GM12875 (cell line): ENCODE data around the gene POLR3C.
A peak's percentile ranks its signal among the peaks of the same experiment; 100 is the strongest.

ENCODE experiments used
- H3K4me3 ChIP-seq: one replicate; pipeline ENCODE4 v1.5.1; 2011; ENCODE audit warnings: low read depth, low read length, control low read depth
- CTCF ChIP-seq: IDR thresholded peaks from 2 replicates; pipeline ENCODE4 v1.5.1; 2011; ENCODE audit warnings: low read depth, mild to moderate bottlenecking, control low read depth, inconsistent platforms, low read length, moderate library complexity, borderline replicate concordance; ENCODE audit not compliant: insufficient read depth

POLR3C gene

GRCh38 chr1:145823565-145824498 lies at the start of gene POLR3C, which contains the start of gene RNF115:
Gene POLR3C (plus strand): TSS chr1:145824200. CDS start chr1:145825777, 1,577 bp downstream.
Gene RNF115 (minus strand): TSS chr1:145824095. CDS start chr1:145823873, 222 bp downstream.
- H3K4me3 ChIP-seq, result peak within 1 kb of the TSS; percentile 97
- TF ChIP-seq CTCF, result no peak

GRCh38 chr1:145777357-145778145 lies 46.4 kb upstream of the POLR3C start:
- TF ChIP-seq CTCF, result no peak

GRCh38 chr1:145778146-145778540 lies 45.9 kb upstream of the POLR3C start:
- TF ChIP-seq CTCF, result no peak
- no peak overlapping the region for H3K4me3 ChIP-seq

More at GRCh38 chr1:145777357-145778145, 46.4 kb upstream of the POLR3C start:
- no peak overlapping the region for H3K4me3 ChIP-seq

GRCh38 chr1:145782272-145783099 lies 41.5 kb upstream of the POLR3C start:
- H3K4me3 ChIP-seq, result no peak overlapping the region
- TF ChIP-seq CTCF, result no peak

- H3K4me3 ChIP-seq, result no peak overlapping the region
- TF ChIP-seq CTCF, result no peak
Observed at GRCh38 chr1:145784409-145784808, 39.6 kb upstream of the POLR3C start.

GRCh38 chr1:145785547-145785946 lies 38.5 kb upstream of the POLR3C start:
- no peak overlapping the region for H3K4me3 ChIP-seq
- no peak for TF ChIP-seq CTCF
